K562 (cell line): ENCODE measurements around the gene TRPV5. TPM values are rescaled to one million over a fixed set of nuclear protein-coding genes. Genes with fewer than 3 reads are reported as not detected.

ENCODE experiments used
- ATAC-seq: fragments of 200-7000 bp; cut with Tn5 transposase; 3 replicates; pipeline ENCODE4 v1.9.1; 2020; ENCODE audit warnings: moderate library complexity
- BruUV-seq: library from RNA; stranded (reverse); fragments of 400-500 nt; replicated peaks from 2 replicates; lab custom pipeline; 2021; lab: Mats Ljungman, UMichigan
- CTCF ChIA-PET: fragments of 300-600 bp; formaldehyde crosslinking; extraction: SDS; loops from one replicate; lab custom pipeline; 2021; ENCODE audit warnings: low intra/inter-chr PET ratio; lab: Yijun Ruan, JAX
- POLR2A ChIA-PET: fragments of 300-600, 350-650 bp; sonication (Branson Sonifier 250); formaldehyde crosslinking; extraction: SDS; loops from one replicate; lab custom pipeline; 2021; ENCODE audit warnings: antibody characterized with exemption, inconsistent platforms; lab: Yijun Ruan, JAX
- DNase-seq, 4 experiments: peaks; one replicate each; pipeline versions ENCODE4 v3.0.0 to v3.0.0-alpha.2; 2011 to 2018; ENCODE audit warnings: low spot score in 3 of 4, mixed read lengths in 3 of 4; ENCODE audit errors: extremely low read depth in 1 of 4
- FAIRE-seq: peaks from 2 replicates; lab custom pipeline; 2011; peaks lifted over from hg19 to GRCh38; lab: Jason Lieb, UNC
- H2AFZ ChIP-seq: 2 replicates; pipeline ENCODE4 v1.6.0; 2011; ENCODE audit warnings: low read depth, low read length, control low read depth, inconsistent platforms
- H3K27ac ChIP-seq: fragments of 200-600 bp; 3 replicates; pipeline ENCODE4 v1.8.0; 2011; ENCODE audit warnings: low read depth, mild to moderate bottlenecking, control low read depth, inconsistent platforms, low read length, moderate library complexity, mixed read lengths; ENCODE audit errors: extremely low read depth
- H3K27me3 ChIP-seq, 2 experiments: fragments of 300-600 bp in 1 of 2; 2 replicates in 1 of 2; 3 replicates in 1 of 2; pipeline versions ENCODE4 v1.6.0 to v1.8.0; 2011; ENCODE audit warnings: inconsistent platforms in 2 of 2, low read length in 2 of 2, mild to moderate bottlenecking in 1 of 2, mixed read lengths in 1 of 2, moderate library complexity in 1 of 2; ENCODE audit not compliant: control insufficient read depth in 2 of 2, insufficient read depth in 2 of 2
- H3K36me3 ChIP-seq: fragments of 300-600 bp; 3 replicates; pipeline ENCODE4 v1.8.0; 2011; ENCODE audit warnings: mild to moderate bottlenecking, low read length, inconsistent platforms; ENCODE audit not compliant: control insufficient read depth, insufficient read depth
- H3K4me1 ChIP-seq, 2 experiments: fragments of 200-600 bp in 1 of 2; replicated peaks in 1 of 2; 2 replicates in 1 of 2; 3 replicates in 1 of 2; pipeline versions ENCODE4 v1.5.1 to v1.8.0; 2011; ENCODE audit warnings: inconsistent platforms in 2 of 2, low read length in 2 of 2, mild to moderate bottlenecking in 1 of 2, mixed read lengths in 1 of 2, moderate library complexity in 1 of 2; ENCODE audit not compliant: control insufficient read depth in 2 of 2, insufficient read depth in 2 of 2
- H3K4me2 ChIP-seq: 2 replicates; pipeline ENCODE4 v1.6.1; 2011; ENCODE audit warnings: low read length, control low read depth, inconsistent platforms, mixed read lengths; ENCODE audit not compliant: insufficient read depth
- H3K4me3 ChIP-seq: fragments of 200-600 bp; sonication (generic), shearing (Covaris generic); 2 replicates; pipeline ENCODE4 v1.5.1; 2016; ENCODE audit warnings: control low read depth, inconsistent platforms
- H3K79me2 ChIP-seq: fragments of 200-600 bp; 3 replicates; pipeline ENCODE4 v1.8.0; 2011; ENCODE audit warnings: low read length, inconsistent platforms; ENCODE audit not compliant: control insufficient read depth, insufficient read depth
- H3K9ac ChIP-seq, 2 experiments: 2 replicates each; pipeline versions ENCODE4 v1.6.0 to v1.6.1; 2011; ENCODE audit warnings: low read depth in 2 of 2, low read length in 2 of 2, control low read depth in 1 of 2, inconsistent platforms in 1 of 2, mild to moderate bottlenecking in 1 of 2, mixed read lengths in 1 of 2; ENCODE audit not compliant: insufficient read depth in 1 of 2
- H3K9me1 ChIP-seq: one replicate; pipeline ENCODE4 v1.6.0; 2011; ENCODE audit warnings: inconsistent platforms, mild to moderate bottlenecking, low read length, moderate library complexity; ENCODE audit not compliant: control insufficient read depth, insufficient read depth
- H3K9me3 ChIP-seq: replicated peaks from 2 replicates; pipeline ENCODE4 v1.5.1; 2011; ENCODE audit warnings: low read depth, low read length, inconsistent platforms; ENCODE audit not compliant: control insufficient read depth, insufficient read depth
- H4K20me1 ChIP-seq: replicated peaks from 2 replicates; pipeline ENCODE4 v1.6.1; 2011; ENCODE audit warnings: low read length, inconsistent platforms, mixed read lengths; ENCODE audit not compliant: control insufficient read depth, insufficient read depth
- C11orf30 ChIP-seq: fragments of 450-650 bp; IDR thresholded peaks from 2 replicates; pipeline ENCODE4 v1.6.1; 2016; ENCODE audit warnings: low read depth, mild to moderate bottlenecking
- CBFA2T2 ChIP-seq: fragments of 450-650 bp; conservative IDR thresholded peaks from 2 replicates; pipeline ENCODE4 v1.6.1; 2017; ENCODE audit warnings: mild to moderate bottlenecking
- E2F5 ChIP-seq: sonication (generic); formaldehyde crosslinking; IDR thresholded peaks from 2 replicates; pipeline ENCODE4 v1.8.0; 2022; ENCODE audit warnings: mild to moderate bottlenecking, missing genetic modification reagents
- NR2C2 ChIP-seq, 2 experiments: fragments of 200-800 bp in 1 of 2; sonication (Bioruptor generic) in 1 of 2; sonication (generic) in 1 of 2; formaldehyde crosslinking in 1 of 2; IDR thresholded peaks; 2 replicates each; pipeline versions ENCODE4 v1.6.1 to v1.8.0; 2016 to 2022; ENCODE audit warnings: mild to moderate bottlenecking in 1 of 2, missing compliant biosample characterization in 1 of 2, missing genetic modification characterization in 1 of 2, missing genetic modification reagents in 1 of 2
- SAFB ChIP-seq: fragments of 200-400 bp; formaldehyde crosslinking; IDR thresholded peaks from 2 replicates; pipeline ENCODE4 v1.6.1; 2017; ENCODE audit warnings: low read depth, low read length, borderline replicate concordance
- SNIP1 ChIP-seq: fragments of 450-650 bp; IDR thresholded peaks from 2 replicates; pipeline ENCODE4 v1.7.1; 2017; ENCODE audit warnings: low read depth, mild to moderate bottlenecking
- U2AF2 ChIP-seq: fragments of 200-400 bp; formaldehyde crosslinking; optimal IDR thresholded peaks from 2 replicates; pipeline ENCODE3; 2017; ENCODE audit warnings: low read depth, mild to moderate bottlenecking, low read length
- XRCC4 ChIP-seq: IDR thresholded peaks from one replicate; pipeline ENCODE4 v1.6.1; 2011; ENCODE audit not compliant: insufficient read depth, insufficient read length; ENCODE audit errors: extremely low read depth
- WGBS: fragments of 100-300 bp; shearing (Covaris generic); methylation state at CpG from one replicate; pipeline ENCODE4 v1.1.6; 2016; ENCODE audit warnings: low coverage, mixed read lengths; ENCODE audit not compliant: insufficient coverage; ENCODE audit errors: missing lambda C conversion rate; 5-methylcytosine and 5-hydroxymethylcytosine counted together
- in situ Hi-C: fragments of 300-500 bp; cut with MboI; formaldehyde crosslinking; loops from 4 replicates; pipeline ENCODE4 v1.15.0; 2018; ENCODE audit warnings: inconsistent platforms, mixed read lengths
- intact Hi-C: fragments of 100-400 bp; cut with micrococcal nuclease; formaldehyde crosslinking; loops from 2 replicates; pipeline ENCODE4 v1.14.2; 2022
- polyA plus RNA-seq, 8 experiments: library from polyadenylated mRNA; depleted of rRNA in 4 of 8; stranded (reverse) in 5 of 8; unstranded in 3 of 8; fragments of >200 nt; fragmentation: Nextera tagmentation in 2 of 8; fragmentation: Illumina TruSeq in 1 of 8; extraction: Ambion mirVana in 2 of 8; extraction: Trizol in 1 of 8; gene quantifications; 2 replicates each; pipeline versions ENCODE4 v1.2.1 to v1.2.3, GENCODE V29; 2011 to 2014; ENCODE audit warnings: inconsistent platforms in 1 of 8, missing spikeins in 1 of 8
- total RNA-seq, 7 experiments: library from RNA; depleted of rRNA in 6 of 7; stranded (reverse); fragments of >200 nt in 6 of 7; fragmentation: Illumina TruSeq in 2 of 7; extraction: Trizol in 2 of 7; gene quantifications; 2 replicates each; pipeline versions ENCODE4 v1.2.1 to v1.2.3, GENCODE V29; 2011 to 2021; ENCODE audit warnings: low replicate concordance in 1 of 7
- TF ChIP-seq, protein P1 (sequence below): fragments of 250-450 bp; sonication (Bioruptor Pico); IDR thresholded peaks from 2 replicates; pipeline ENCODE4 v1.4.0; 2020; ENCODE audit warnings: mild to moderate bottlenecking, moderate library complexity
- TF ChIP-seq, protein P2 (sequence below), 3 experiments: fragments of 200-800 bp in 1 of 3; fragments of 250-450 bp in 1 of 3; fragments of 450-650 bp in 1 of 3; sonication (Bioruptor Pico) in 1 of 3; sonication (Bioruptor generic) in 1 of 3; formaldehyde crosslinking in 1 of 3; IDR thresholded peaks; 2 replicates each; pipeline versions ENCODE4 v1.6.1 to v1.8.0; 2016 to 2022; ENCODE audit warnings: mild to moderate bottlenecking in 2 of 3, missing genetic modification characterization in 2 of 3, missing compliant biosample characterization in 1 of 3, moderate library complexity in 1 of 3
- TF ChIP-seq, protein P3 (sequence below): sonication (generic); formaldehyde crosslinking; IDR thresholded peaks from 2 replicates; pipeline ENCODE4 v1.8.0; 2022; ENCODE audit warnings: mild to moderate bottlenecking, missing genetic modification reagents, borderline replicate concordance

Gene TRPV5
- total and polyA plus RNA-seq, 9 of the 15 experiments (the other 6 are each of a cell fraction or from before 2014, with no cell fraction given) = not detected

DNA sequence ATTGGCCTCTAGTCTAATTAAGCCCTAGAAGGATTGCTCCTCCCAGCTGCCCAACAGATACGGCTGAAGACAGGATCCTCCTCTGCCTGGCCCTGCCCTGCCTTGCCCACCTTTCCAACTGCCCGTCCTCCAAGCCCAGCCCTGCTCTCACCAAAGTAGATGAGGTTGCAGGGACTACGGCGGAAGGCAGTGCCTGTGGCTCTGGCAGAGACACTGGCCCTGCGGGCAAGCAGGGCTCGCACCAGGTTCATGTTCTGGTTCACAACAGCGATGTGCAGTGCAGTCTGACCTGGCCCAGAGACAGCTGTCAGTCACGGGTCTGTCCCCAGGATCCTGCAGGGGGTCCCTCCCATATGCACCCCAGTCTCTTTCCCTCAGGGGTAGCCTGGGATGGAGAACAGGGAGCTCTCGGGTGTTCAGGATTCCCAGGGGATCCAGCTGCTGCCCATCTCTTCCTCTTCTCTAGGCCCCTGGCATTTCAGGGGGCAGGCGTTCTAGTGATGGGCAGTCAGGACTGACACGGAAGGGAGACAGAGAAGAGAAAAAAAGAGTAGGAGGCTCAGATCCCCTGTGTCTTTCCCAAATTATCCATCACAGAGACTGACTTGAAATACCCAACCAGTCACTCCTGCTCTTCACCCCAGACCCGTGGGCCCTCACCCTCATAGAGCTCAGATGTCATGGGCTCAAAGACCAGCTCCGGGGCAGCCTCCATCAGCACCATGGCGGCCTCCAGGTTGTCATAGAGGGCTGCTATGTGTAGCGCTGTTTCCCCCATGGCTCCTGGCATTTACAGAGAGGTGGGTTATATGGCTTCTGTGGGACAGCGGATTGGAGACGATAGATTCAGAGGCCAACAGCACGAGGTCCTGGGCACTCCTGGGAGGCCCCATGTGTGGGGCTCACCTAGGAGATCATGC lies 56.3 kb downstream of the TRPV5 start:
- Histone ChIP-seq H4K20me1 (no peaks in the 10 kb centered on the region), H3K9me3 (no peaks in the 10 kb centered on the region), H3K36me3 (no peaks in the 10 kb centered on the region), H3K27me3 (peaks cover 32 to 79% of the 10 kb centered on the region in 2 experiments), H3K4me1 (peaks cover 0 to 1% of the 10 kb centered on the region in 2 experiments; a peak in 1 of 5 replicates), H3K4me2 (no peak overlapping the region), H3K4me3 (no peak overlapping the region), H3K27ac (no peak overlapping the region), H3K79me2 (no peaks in the 10 kb centered on the region), H3K9ac (peak overlapping the region in 1 of 2 experiments; percentile 27; a peak in 1 of 4 replicates), H3K9me1 (no peaks in the 10 kb centered on the region), H2AFZ (no peak overlapping the region)
- ATAC-seq (no peak), FAIRE-seq (no peak), DNase-seq (no peak)
- intact Hi-C loops (no loop called here), in situ Hi-C loops (loop anchor here (5.0 kb wide), 2 partner anchors 125 to 335 kb away; no protein-coding TSS in a partner anchor)
- WGBS = 4% methylated on average over 18 of the region's 18 CpGs
- POLR2A ChIA-PET = no interaction called here
- no TSS peak for BruUV-seq
- CTCF ChIA-PET = no interaction called here
- no peak for TF ChIP-seq U2AF2
- TF ChIP-seq NR2C2 (CRISPR knock-in tag; IDR thresholded peaks at IDR 0.05) = no peak
- TF ChIP-seq NR2C2 (tag; IDR thresholded peaks at IDR 0.05) = no peak
- no peak for TF ChIP-seq SAFB
- TF ChIP-seq, protein P1, sequence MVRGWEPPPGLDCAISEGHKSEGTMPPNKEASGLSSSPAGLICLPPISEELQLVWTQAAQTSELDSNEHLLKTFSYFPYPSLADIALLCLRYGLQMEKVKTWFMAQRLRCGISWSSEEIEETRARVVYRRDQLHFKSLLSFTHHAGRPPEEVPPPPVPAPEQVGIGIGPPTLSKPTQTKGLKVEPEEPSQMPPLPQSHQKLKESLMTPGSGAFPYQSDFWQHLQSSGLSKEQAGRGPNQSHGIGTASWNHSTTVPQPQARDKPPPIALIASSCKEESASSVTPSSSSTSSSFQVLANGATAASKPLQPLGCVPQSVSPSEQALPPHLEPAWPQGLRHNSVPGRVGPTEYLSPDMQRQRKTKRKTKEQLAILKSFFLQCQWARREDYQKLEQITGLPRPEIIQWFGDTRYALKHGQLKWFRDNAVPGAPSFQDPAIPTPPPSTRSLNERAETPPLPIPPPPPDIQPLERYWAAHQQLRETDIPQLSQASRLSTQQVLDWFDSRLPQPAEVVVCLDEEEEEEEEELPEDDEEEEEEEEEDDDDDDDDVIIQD = no peak
- TF ChIP-seq, protein P2, sequence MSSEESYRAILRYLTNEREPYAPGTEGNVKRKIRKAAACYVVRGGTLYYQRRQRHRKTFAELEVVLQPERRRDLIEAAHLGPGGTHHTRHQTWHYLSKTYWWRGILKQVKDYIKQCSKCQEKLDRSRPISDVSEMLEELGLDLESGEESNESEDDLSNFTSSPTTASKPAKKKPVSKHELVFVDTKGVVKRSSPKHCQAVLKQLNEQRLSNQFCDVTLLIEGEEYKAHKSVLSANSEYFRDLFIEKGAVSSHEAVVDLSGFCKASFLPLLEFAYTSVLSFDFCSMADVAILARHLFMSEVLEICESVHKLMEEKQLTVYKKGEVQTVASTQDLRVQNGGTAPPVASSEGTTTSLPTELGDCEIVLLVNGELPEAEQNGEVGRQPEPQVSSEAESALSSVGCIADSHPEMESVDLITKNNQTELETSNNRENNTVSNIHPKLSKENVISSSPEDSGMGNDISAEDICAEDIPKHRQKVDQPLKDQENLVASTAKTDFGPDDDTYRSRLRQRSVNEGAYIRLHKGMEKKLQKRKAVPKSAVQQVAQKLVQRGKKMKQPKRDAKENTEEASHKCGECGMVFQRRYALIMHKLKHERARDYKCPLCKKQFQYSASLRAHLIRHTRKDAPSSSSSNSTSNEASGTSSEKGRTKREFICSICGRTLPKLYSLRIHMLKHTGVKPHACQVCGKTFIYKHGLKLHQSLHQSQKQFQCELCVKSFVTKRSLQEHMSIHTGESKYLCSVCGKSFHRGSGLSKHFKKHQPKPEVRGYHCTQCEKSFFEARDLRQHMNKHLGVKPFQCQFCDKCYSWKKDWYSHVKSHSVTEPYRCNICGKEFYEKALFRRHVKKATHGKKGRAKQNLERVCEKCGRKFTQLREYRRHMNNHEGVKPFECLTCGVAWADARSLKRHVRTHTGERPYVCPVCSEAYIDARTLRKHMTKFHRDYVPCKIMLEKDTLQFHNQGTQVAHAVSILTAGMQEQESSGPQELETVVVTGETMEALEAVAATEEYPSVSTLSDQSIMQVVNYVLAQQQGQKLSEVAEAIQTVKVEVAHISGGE (CRISPR knock-in tag; IDR thresholded peaks at IDR 0.05) = no peak
- TF ChIP-seq, protein P3, sequence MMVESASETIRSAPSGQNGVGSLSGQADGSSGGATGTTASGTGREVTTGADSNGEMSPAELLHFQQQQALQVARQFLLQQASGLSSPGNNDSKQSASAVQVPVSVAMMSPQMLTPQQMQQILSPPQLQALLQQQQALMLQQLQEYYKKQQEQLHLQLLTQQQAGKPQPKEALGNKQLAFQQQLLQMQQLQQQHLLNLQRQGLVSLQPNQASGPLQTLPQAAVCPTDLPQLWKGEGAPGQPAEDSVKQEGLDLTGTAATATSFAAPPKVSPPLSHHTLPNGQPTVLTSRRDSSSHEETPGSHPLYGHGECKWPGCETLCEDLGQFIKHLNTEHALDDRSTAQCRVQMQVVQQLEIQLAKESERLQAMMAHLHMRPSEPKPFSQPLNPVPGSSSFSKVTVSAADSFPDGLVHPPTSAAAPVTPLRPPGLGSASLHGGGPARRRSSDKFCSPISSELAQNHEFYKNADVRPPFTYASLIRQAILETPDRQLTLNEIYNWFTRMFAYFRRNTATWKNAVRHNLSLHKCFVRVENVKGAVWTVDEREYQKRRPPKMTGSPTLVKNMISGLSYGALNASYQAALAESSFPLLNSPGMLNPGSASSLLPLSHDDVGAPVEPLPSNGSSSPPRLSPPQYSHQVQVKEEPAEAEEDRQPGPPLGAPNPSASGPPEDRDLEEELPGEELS (CRISPR knock-in tag) = no peak
- no peak for TF ChIP-seq SNIP1
- no peak for TF ChIP-seq E2F5 (CRISPR knock-in tag)
- no peak for TF ChIP-seq C11orf30
- no peak for TF ChIP-seq XRCC4
- TF ChIP-seq CBFA2T2 = no peak
